OCI-LY3 (cell line): ENCODE measurements around the gene CADPS.

Experiments used
- H2AFZ ChIP-seq: fragments of 200-600, 300-600 bp; shearing (Covaris generic); 2 replicates; pipeline ENCODE4 v1.6.0; 2014; ENCODE audit warnings: antibody characterized with exemption, low read depth, low read length
- H3K27ac ChIP-seq: fragments of 200-600, 300-600 bp; sonication (generic); 2 replicates; pipeline ENCODE4 v1.5.1; 2014; ENCODE audit warnings: mild to moderate bottlenecking, low read length, moderate library complexity, mixed read lengths
- H3K27me3 ChIP-seq: fragments of 200-600, 300-600 bp; sonication (generic); 2 replicates; pipeline ENCODE4 v1.6.1; 2014; ENCODE audit warnings: low read depth, low read length, mixed read lengths
- H3K36me3 ChIP-seq: fragments of 200-600, 300-600 bp; sonication (generic); replicated peaks from 2 replicates; pipeline ENCODE3; 2014; ENCODE audit warnings: low read depth, low read length, mixed read lengths
- H3K4me1 ChIP-seq: fragments of 300-600, 200-600 bp; sonication (generic); 2 replicates; pipeline ENCODE4 v1.6.1; 2014; ENCODE audit warnings: low read length, mixed read lengths
- H3K4me2 ChIP-seq: fragments of 200-600, 300-600 bp; sonication (generic); 2 replicates; pipeline ENCODE4 v1.6.1; 2014; ENCODE audit warnings: low read length, mixed read lengths
- H3K4me3 ChIP-seq: fragments of 300-600, 200-600 bp; sonication (generic); 2 replicates; pipeline ENCODE4 v1.5.1; 2014; ENCODE audit warnings: antibody characterized with exemption, mild to moderate bottlenecking, low read length, moderate library complexity
- H3K79me2 ChIP-seq: fragments of 300-600, 200-600 bp; shearing (Covaris generic); 2 replicates; pipeline ENCODE4 v1.6.1; 2014; ENCODE audit warnings: mild to moderate bottlenecking, low read length, mixed read lengths
- H3K9ac ChIP-seq: fragments of 300-600, 200-600 bp; shearing (Covaris generic); 2 replicates; pipeline ENCODE4 v1.6.0; 2014; ENCODE audit warnings: mild to moderate bottlenecking, low read length, moderate library complexity
- H3K9me3 ChIP-seq: fragments of 200-600, 300-600 bp; shearing (Covaris generic); 2 replicates; pipeline ENCODE4 v1.6.1; 2014; ENCODE audit warnings: low read length, mixed read lengths; ENCODE audit not compliant: insufficient read depth
- H4K20me1 ChIP-seq: fragments of 200-600, 300-600 bp; sonication (generic); 2 replicates; pipeline ENCODE4 v1.6.1; 2016; ENCODE audit warnings: low read length, mixed read lengths; ENCODE audit not compliant: insufficient read depth
- EZH2phosphoT487 ChIP-seq: fragments of 200-600 bp; shearing (Covaris generic); IDR thresholded peaks from 2 replicates; pipeline ENCODE4 v1.6.1; 2018; ENCODE audit warnings: antibody characterized with exemption, mixed run types, low read depth
- TF ChIP-seq, protein P1 (sequence below): fragments of 200-600, 300-600 bp; sonication (generic); IDR thresholded peaks from 2 replicates; pipeline ENCODE4 v1.5.1; 2014; ENCODE audit warnings: antibody characterized with exemption, low read length, low read depth

Gene CADPS

DNA sequence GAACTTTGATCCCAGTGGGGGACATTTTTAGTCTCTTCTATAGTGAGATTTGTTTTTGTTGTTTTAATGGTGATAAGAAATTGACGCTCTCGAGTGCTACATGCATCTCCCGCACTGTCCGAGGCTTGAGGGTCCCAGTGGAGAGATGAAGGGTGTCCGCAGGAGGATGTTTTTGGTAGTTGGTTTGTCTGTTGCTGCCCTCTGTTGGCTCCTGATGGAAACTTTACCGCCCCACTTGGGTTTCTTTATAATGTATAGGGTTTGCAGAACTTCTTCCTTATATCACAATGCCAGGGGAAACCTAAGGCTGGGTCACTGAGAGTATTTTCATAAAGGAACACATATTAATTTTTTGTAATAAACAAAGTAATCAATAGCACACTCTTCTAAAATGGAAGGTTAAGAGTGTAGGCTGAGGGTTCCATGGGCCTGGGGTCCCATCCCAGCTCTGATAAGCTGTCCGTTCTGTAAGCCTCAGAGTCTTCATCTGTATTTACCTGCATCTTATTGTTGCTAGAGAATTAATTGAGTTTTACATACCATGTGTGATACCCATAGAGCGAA lies 316.6 kb downstream of the CADPS start:
- Histone ChIP-seq H3K4me1 (no peaks in the 10 kb centered on the region), H3K27ac (no peak overlapping the region), H3K9me3 (no peaks in the 10 kb centered on the region), H4K20me1 (no peaks in the 10 kb centered on the region), H3K79me2 (no peaks in the 10 kb centered on the region), H3K4me3 (no peak overlapping the region), H3K36me3 (no peaks in the 10 kb centered on the region), H2AFZ (no peak overlapping the region), H3K9ac (no peak overlapping the region), H3K4me2 (0 out of 2 replicates have a peak overlapping the region, but pooled peaks have one; percentile 24), H3K27me3 (peaks cover 15% of the 10 kb centered on the region)
- no peak for TF ChIP-seq EZH2phosphoT487
- TF ChIP-seq, protein P1, sequence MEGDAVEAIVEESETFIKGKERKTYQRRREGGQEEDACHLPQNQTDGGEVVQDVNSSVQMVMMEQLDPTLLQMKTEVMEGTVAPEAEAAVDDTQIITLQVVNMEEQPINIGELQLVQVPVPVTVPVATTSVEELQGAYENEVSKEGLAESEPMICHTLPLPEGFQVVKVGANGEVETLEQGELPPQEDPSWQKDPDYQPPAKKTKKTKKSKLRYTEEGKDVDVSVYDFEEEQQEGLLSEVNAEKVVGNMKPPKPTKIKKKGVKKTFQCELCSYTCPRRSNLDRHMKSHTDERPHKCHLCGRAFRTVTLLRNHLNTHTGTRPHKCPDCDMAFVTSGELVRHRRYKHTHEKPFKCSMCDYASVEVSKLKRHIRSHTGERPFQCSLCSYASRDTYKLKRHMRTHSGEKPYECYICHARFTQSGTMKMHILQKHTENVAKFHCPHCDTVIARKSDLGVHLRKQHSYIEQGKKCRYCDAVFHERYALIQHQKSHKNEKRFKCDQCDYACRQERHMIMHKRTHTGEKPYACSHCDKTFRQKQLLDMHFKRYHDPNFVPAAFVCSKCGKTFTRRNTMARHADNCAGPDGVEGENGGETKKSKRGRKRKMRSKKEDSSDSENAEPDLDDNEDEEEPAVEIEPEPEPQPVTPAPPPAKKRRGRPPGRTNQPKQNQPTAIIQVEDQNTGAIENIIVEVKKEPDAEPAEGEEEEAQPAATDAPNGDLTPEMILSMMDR, result peak; percentile 84

DNA sequence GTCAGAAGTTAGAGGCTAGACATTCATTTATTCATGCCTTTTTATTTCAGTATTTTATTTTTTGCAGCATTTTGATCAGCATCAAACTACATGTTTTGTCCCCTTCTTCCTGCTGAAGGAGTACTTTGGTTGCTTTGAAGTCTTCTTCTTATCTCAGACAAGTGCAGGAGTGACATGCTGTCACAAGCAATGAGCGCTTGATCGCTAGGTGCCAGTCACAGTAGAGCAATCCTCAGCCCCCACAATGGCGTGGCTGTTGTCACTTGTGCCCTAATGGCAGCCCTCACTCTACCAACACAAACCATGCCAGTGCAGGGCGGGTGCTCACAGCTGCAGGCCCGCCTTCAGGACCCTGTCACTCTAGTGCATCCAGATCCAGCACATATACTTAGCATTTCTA lies 317.2 kb downstream of the CADPS start:
- Histone ChIP-seq H2AFZ (no peak overlapping the region), H3K79me2 (no peaks in the 10 kb centered on the region), H3K9me3 (no peaks in the 10 kb centered on the region), H3K27me3 (peaks cover 19% of the 10 kb centered on the region), H4K20me1 (no peaks in the 10 kb centered on the region), H3K4me3 (no peak overlapping the region), H3K4me1 (no peaks in the 10 kb centered on the region), H3K9ac (no peak overlapping the region), H3K36me3 (no peaks in the 10 kb centered on the region), H3K27ac (no peak overlapping the region), H3K4me2 (no peak overlapping the region)
- TF ChIP-seq, protein P1, result no peak
- no peak for TF ChIP-seq EZH2phosphoT487

DNA sequence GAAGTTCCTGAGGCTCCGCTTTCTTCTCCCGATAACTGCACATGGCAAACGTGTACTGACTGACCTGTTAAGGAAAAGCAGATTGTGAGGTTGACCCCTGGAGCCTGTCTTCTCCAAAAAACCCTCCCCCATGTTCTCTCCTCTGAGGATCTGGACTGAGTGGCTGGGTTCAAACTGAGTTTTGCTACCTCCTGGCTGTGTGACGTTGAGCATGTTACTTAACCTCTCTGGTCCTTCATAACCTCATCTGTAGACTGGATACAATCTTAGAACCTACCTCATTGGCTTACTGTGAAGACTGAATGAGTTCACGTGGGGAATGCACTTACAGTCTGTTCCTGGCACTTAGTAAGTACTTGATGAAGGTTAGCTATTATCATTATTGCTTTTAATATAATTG lies 317.8 kb downstream of the CADPS start:
- Histone ChIP-seq H3K4me3 (no peak overlapping the region), H3K27me3 (peaks cover 22% of the 10 kb centered on the region), H4K20me1 (no peaks in the 10 kb centered on the region), H3K4me1 (no peaks in the 10 kb centered on the region), H3K36me3 (no peaks in the 10 kb centered on the region), H3K79me2 (no peaks in the 10 kb centered on the region), H3K9ac (no peak overlapping the region), H3K4me2 (no peak overlapping the region), H3K9me3 (no peaks in the 10 kb centered on the region), H2AFZ (no peak overlapping the region), H3K27ac (no peak overlapping the region)
- TF ChIP-seq, protein P1, result no peak
- no peak for TF ChIP-seq EZH2phosphoT487

DNA sequence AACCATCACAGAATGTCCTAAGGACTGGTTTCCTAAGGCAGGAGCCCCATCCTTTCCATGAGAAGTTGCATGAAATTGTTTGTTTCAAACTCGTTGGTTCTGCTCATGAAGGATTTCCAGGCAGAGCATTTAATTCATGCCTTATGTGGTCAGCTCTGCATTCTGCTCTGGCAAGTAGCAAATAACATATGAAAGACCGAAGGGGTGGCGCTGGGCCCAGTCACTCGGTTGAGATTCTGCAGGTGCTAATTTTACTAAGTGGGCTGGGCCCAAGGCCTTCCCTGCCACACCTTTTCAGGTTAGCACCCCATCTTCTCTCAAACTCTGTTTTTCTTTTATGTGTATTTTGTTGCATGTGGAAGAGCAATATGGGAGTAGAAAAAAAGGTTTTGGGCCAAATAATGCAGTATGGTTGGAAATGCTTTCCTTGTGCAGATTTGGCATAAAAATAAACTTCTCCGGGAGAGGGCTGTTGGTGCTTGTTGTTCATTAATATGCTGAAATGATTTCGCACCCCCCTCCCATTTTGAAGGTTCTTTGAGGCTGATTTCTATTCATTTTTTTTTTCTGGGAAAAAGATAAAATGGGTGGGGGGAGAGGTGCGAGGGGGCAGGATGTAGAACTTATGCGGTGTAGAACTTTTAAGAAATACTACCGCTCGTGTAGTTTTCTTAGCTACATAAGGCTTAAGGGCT lies 318.9 kb downstream of the CADPS start:
- Histone ChIP-seq H3K9ac (no peak overlapping the region), H3K4me3 (no peak overlapping the region), H3K4me1 (no peaks in the 10 kb centered on the region), H3K36me3 (no peaks in the 10 kb centered on the region), H4K20me1 (no peaks in the 10 kb centered on the region), H3K27me3 (peaks cover 19% of the 10 kb centered on the region), H3K27ac (no peak overlapping the region), H3K9me3 (no peaks in the 10 kb centered on the region), H3K4me2 (no peak overlapping the region), H2AFZ (no peak overlapping the region), H3K79me2 (no peaks in the 10 kb centered on the region)
- TF ChIP-seq EZH2phosphoT487, result no peak
- TF ChIP-seq, protein P1, result no peak
